GM12878 (cell line): Measurements from ENCODE around the gene SPOP. TPM values are rescaled to one million over a fixed set of nuclear protein-coding genes. Genes with fewer than 3 reads are reported as not detected.

Experiments used
- ATAC-seq: fragments of 200-7000 bp; cut with Tn5 transposase; 3 replicates; pipeline ENCODE4 v1.9.1; 2020; ENCODE audit warnings: mild to moderate bottlenecking, moderate library complexity
- BruUV-seq: library from RNA; stranded (reverse); fragments of 400-500 nt; replicated peaks from 2 replicates; lab custom pipeline; 2021; lab: Mats Ljungman, UMichigan
- CTCF ChIA-PET: fragments of 300-600 bp; sonication (Branson Sonifier 250); formaldehyde crosslinking; extraction: SDS; loops from one replicate; lab custom pipeline; 2021; ENCODE audit warnings: inconsistent platforms; lab: Yijun Ruan, JAX
- POLR2A ChIA-PET: fragments of 350-600 bp; formaldehyde crosslinking; extraction: SDS; loops from one replicate; lab custom pipeline; 2021; ENCODE audit warnings: inconsistent platforms; lab: Charles Lee
- RAD21 ChIA-PET: fragments of 300-600 bp; sonication (Branson Sonifier 250); formaldehyde crosslinking; loops from one replicate; lab custom pipeline; 2023; ENCODE audit warnings: antibody characterized with exemption; ENCODE audit not compliant: unreplicated experiment; lab: Charles Lee
- SMC1A ChIA-PET: fragments of 300-600 bp; sonication (Branson Sonifier 250); formaldehyde crosslinking; loops from one replicate; lab custom pipeline; 2023; ENCODE audit not compliant: unreplicated experiment, uncharacterized antibody; lab: Charles Lee
- DNase-seq: peaks from one replicate; pipeline ENCODE4 v3.0.0-alpha.2; 2011; ENCODE audit warnings: low read depth, low spot score
- FAIRE-seq: peaks from 3 replicates; lab custom pipeline; 2011; peaks lifted over from hg19 to GRCh38; lab: Jason Lieb, UNC
- H2AFZ ChIP-seq: 2 replicates; pipeline ENCODE4 v1.6.0; 2011; ENCODE audit warnings: low read depth, low read length, control low read depth; ENCODE audit not compliant: control insufficient read depth
- H3K27ac ChIP-seq: 2 replicates; pipeline ENCODE4 v1.5.1; 2011; ENCODE audit warnings: control low read depth; ENCODE audit not compliant: control insufficient read depth, insufficient read depth
- H3K27me3 ChIP-seq, 2 experiments: replicated peaks in 1 of 2; 2 replicates each; pipeline versions ENCODE4 v1.6.0 to v1.6.1; 2011; ENCODE audit warnings: low read length in 1 of 2; ENCODE audit not compliant: control insufficient read depth in 2 of 2, insufficient read depth in 2 of 2
- H3K36me3 ChIP-seq, 2 experiments: 2 replicates each; pipeline ENCODE4 v1.5.1; 2011; ENCODE audit warnings: low read length in 1 of 2; ENCODE audit not compliant: control insufficient read depth in 2 of 2, insufficient read depth in 2 of 2
- H3K4me1 ChIP-seq: 2 replicates; pipeline ENCODE4 v1.6.1; 2011; ENCODE audit warnings: mild to moderate bottlenecking, low read length, moderate library complexity, mixed read lengths; ENCODE audit not compliant: control insufficient read depth, insufficient read depth
- H3K4me2 ChIP-seq: 2 replicates; pipeline ENCODE4 v1.6.0; 2011; ENCODE audit warnings: control low read depth; ENCODE audit not compliant: control insufficient read depth, insufficient read depth
- H3K4me3 ChIP-seq: fragments of 200-600 bp; sonication (generic); 2 replicates; pipeline ENCODE4 v1.5.1; 2016
- H3K79me2 ChIP-seq: 2 replicates; pipeline ENCODE4 v1.6.0; 2011; ENCODE audit warnings: low read length; ENCODE audit not compliant: control insufficient read depth, insufficient read depth
- H3K9ac ChIP-seq: 2 replicates; pipeline ENCODE4 v1.8.0; 2011; ENCODE audit warnings: low read length, control low read depth, mixed read lengths; ENCODE audit not compliant: control insufficient read depth, insufficient read depth
- H3K9me3 ChIP-seq: replicated peaks from 3 replicates; pipeline ENCODE4 v1.5.1; 2011; ENCODE audit warnings: mild to moderate bottlenecking, low read length; ENCODE audit not compliant: control insufficient read depth, insufficient read depth
- H4K20me1 ChIP-seq: 2 replicates; pipeline ENCODE4 v1.6.0; 2011; ENCODE audit not compliant: control insufficient read depth, insufficient read depth
- CREB1 ChIP-seq: IDR thresholded peaks from 2 replicates; pipeline ENCODE4 v1.6.1; 2012; ENCODE audit warnings: low read depth, mild to moderate bottlenecking, inconsistent platforms
- EED ChIP-seq: sonication (generic); IDR thresholded peaks from 2 replicates; pipeline ENCODE4 v1.6.1; 2016; ENCODE audit warnings: antibody characterized with exemption, low read depth
- EGR1 ChIP-seq, 2 experiments: IDR thresholded peaks; 1 replicate in 1 of 2; 2 replicates in 1 of 2; pipeline ENCODE4 v1.6.1; 2011 to 2012; ENCODE audit warnings: low read depth in 2 of 2, low read length in 2 of 2, borderline replicate concordance in 1 of 2, mild to moderate bottlenecking in 1 of 2, moderate library complexity in 1 of 2
- NR2C2 ChIP-seq: IDR thresholded peaks from 2 replicates; pipeline ENCODE4 v1.6.1; 2011; ENCODE audit warnings: borderline replicate concordance, low read depth; ENCODE audit not compliant: control insufficient read depth, insufficient read length
- PAX8 ChIP-seq: fragments of 450-650 bp; IDR thresholded peaks from 2 replicates; pipeline ENCODE4 v1.6.1; 2017; ENCODE audit warnings: mild to moderate bottlenecking, moderate library complexity
- RAD51 ChIP-seq: fragments of 450-650 bp; IDR thresholded peaks from 2 replicates; pipeline ENCODE4 v1.6.1; 2016; ENCODE audit warnings: moderate library complexity, mild to moderate bottlenecking, inconsistent platforms
- RFX5 ChIP-seq: IDR thresholded peaks from 2 replicates; pipeline ENCODE4 v1.6.1; 2011; ENCODE audit warnings: low read depth, low read length, improper control_type of control experiment
- RUNX3 ChIP-seq: IDR thresholded peaks from 2 replicates; pipeline ENCODE4 v1.6.1; 2012; ENCODE audit warnings: low read length, inconsistent platforms
- SIN3A ChIP-seq: IDR thresholded peaks from 2 replicates; pipeline ENCODE4 v1.6.1; 2012; ENCODE audit warnings: low read depth, low read length, improper control_type of control experiment
- SMAD5 ChIP-seq: IDR thresholded peaks from 2 replicates; pipeline ENCODE4 v1.6.1; 2016; ENCODE audit warnings: antibody characterized with exemption, low read depth
- TCF12 ChIP-seq: IDR thresholded peaks from 2 replicates; pipeline ENCODE4 v1.6.1; 2011; ENCODE audit warnings: low read depth, mild to moderate bottlenecking, low read length
- WGBS: methylation state at CpG from one replicate; pipeline ENCODE4 v1.1.6; 2016; ENCODE audit warnings: low lambda C conversion rate; ENCODE audit not compliant: insufficient replicate concordance, insufficient coverage; ENCODE audit errors: missing lambda C conversion rate; 5-methylcytosine and 5-hydroxymethylcytosine counted together
- in situ Hi-C: fragments of 300-500 bp; cut with MboI; formaldehyde crosslinking; loops from 9 replicates; pipeline ENCODE4 v1.14.3; 2018; ENCODE audit warnings: mixed read lengths
- intact Hi-C: fragments of 100-400 bp; cut with micrococcal nuclease; formaldehyde crosslinking; loops from one replicate; pipeline ENCODE4 v1.14.2; 2022; ENCODE audit not compliant: unreplicated experiment
- polyA plus RNA-seq, 11 experiments: library from polyadenylated mRNA; depleted of rRNA in 4 of 11; unstranded in 6 of 11; stranded (reverse) in 5 of 11; fragments of >200 nt; fragmentation: Nextera tagmentation in 4 of 11; fragmentation: Illumina TruSeq in 1 of 11; extraction: Ambion mirVana in 4 of 11; extraction: Trizol in 1 of 11; gene quantifications; 1 replicate in 1 of 11; 2 replicates in 10 of 11; pipeline versions ENCODE4 v1.2.1 to v1.2.3, GENCODE V29; 2011 to 2016; ENCODE audit warnings: inconsistent platforms in 2 of 11, missing spikeins in 2 of 11, low read depth in 1 of 11
- total RNA-seq, 4 experiments: library from RNA; depleted of rRNA in 3 of 4; stranded (reverse); fragments of >200 nt in 3 of 4; fragmentation: Illumina TruSeq in 1 of 4; extraction: Trizol in 1 of 4; gene quantifications; 2 replicates each; pipeline versions ENCODE4 v1.2.1 to v1.2.3, GENCODE V29; 2013 to 2021
- TF ChIP-seq, protein P1 (sequence below): IDR thresholded peaks from 2 replicates; pipeline ENCODE4 v1.6.1; 2011; ENCODE audit warnings: low read depth, mild to moderate bottlenecking, low read length, moderate library complexity, borderline replicate concordance; ENCODE audit errors: extremely low read depth
- TF ChIP-seq, protein P2 (sequence below): fragments of 450-650 bp; IDR thresholded peaks from 2 replicates; pipeline ENCODE4 v1.6.1; 2017; ENCODE audit warnings: mild to moderate bottlenecking, moderate library complexity

SPOP gene
- total and polyA plus RNA-seq, 10 of the 15 experiments (the other 5 are each of a cell fraction or from before 2014, with no cell fraction given), result 35.1 to 80.4 (median 44.7) TPM

DNA sequence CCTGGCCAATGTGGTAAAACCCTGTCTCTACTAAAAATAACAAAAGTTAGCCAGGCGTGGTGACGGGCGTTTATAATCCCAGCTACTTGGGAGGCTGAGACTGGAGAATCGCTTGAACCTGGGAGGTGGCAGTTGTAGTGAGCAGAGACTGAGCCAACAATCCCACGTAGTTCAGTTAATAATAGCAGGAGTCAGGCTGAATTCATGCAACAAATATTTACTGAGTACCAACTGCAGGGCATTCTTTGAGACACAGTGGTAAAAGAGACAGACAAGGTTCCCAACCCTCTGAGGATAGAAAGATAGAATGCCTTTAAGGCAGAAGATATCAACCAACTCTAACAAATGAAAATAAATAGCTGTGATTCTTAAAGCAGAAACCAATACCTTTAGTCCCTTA, 39.1 kb downstream of the SPOP start:
- Histone ChIP-seq H3K27me3 (no peaks in the 10 kb centered on the region), H3K4me3 (no peak overlapping the region), H4K20me1 (no peaks in the 10 kb centered on the region), H3K36me3 (peaks cover 0 to 6% of the 10 kb centered on the region in 2 experiments; a peak in 1 of 4 replicates), H3K4me2 (no peak overlapping the region), H3K9me3 (peaks cover 5% of the 10 kb centered on the region; the same call in 2 of the 3 replicates), H3K4me1 (no peaks in the 10 kb centered on the region), H2AFZ (no peak overlapping the region), H3K27ac (no peak overlapping the region), H3K79me2 (peaks cover 19% of the 10 kb centered on the region), H3K9ac (no peak overlapping the region)
- ATAC-seq, result no peak
- in situ Hi-C loops, result no loop called here
- ChIA-PET CTCF (no interaction called here), POLR2A (no interaction called here), SMC1A (interaction anchor here (1.5 kb wide), 1 partner anchor 9 kb away, joined by 4 read pairs; no protein-coding TSS in a partner anchor), RAD21 (no interaction called here)
- FAIRE-seq, result no peak
- no peak for DNase-seq
- BruUV-seq, result no TSS peak
- intact Hi-C loops, result loop anchor here (5.0 kb wide), 1 partner anchor 38 kb away; the partner anchor contains the start of gene SPOP
- no peak for TF ChIP-seq CREB1
- no peak for TF ChIP-seq NR2C2
- TF ChIP-seq RUNX3, result no peak
- no peak for TF ChIP-seq SIN3A
- TF ChIP-seq, protein P1, sequence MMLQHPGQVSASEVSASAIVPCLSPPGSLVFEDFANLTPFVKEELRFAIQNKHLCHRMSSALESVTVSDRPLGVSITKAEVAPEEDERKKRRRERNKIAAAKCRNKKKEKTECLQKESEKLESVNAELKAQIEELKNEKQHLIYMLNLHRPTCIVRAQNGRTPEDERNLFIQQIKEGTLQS, result no peak
- TF ChIP-seq PAX8, result no peak
- no peak for TF ChIP-seq TCF12
- WGBS, result 100% methylated on average over 5 of the region's 5 CpGs

DNA sequence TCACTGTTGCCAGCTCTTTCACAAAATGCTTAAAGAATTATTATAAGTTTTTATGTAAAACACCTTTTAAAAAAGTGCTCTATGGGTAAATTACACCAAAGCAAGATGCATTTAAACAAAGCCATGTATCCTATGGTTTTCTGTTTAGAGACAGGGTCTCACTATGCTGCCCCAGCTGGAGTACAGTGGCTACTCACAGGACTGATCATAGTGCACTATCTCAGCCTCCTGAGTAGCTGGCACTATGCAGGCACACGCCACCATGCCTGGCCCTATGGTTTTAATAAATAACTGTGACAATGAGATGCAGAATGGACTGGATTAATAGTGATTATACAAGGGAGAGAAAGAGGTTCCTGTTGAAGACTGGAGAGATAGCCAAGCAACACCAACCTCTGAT, 40.2 kb downstream of the SPOP start:
- FAIRE-seq, result no peak
- Histone ChIP-seq H3K9ac (no peak overlapping the region), H3K27ac (no peak overlapping the region), H3K27me3 (no peaks in the 10 kb centered on the region), H3K9me3 (peaks cover 5% of the 10 kb centered on the region; the same call in 2 of the 3 replicates), H3K4me2 (no peak overlapping the region), H2AFZ (no peak overlapping the region), H3K4me3 (no peak overlapping the region), H3K36me3 (peaks cover 0 to 6% of the 10 kb centered on the region in 2 experiments; a peak in 1 of 4 replicates), H3K4me1 (no peaks in the 10 kb centered on the region), H4K20me1 (no peaks in the 10 kb centered on the region), H3K79me2 (peaks cover 25% of the 10 kb centered on the region)
- intact Hi-C loops, result loop anchor here (5.0 kb wide), 1 partner anchor 40 kb away; the partner anchor contains the start of gene SPOP
- ChIA-PET CTCF (no interaction called here), SMC1A (interaction anchor here (0.6 to 1.4 kb wide), 5 partner anchors 9 to 44 kb away, joined by 3 read pairs; no protein-coding TSS in a partner anchor), RAD21 (no interaction called here), POLR2A (interaction anchor here (0.5 to 1.0 kb wide), 2 partner anchors 9 to 35 kb away, joined by 3 read pairs; no protein-coding TSS in a partner anchor)
- in situ Hi-C loops, result no loop called here
- BruUV-seq, result no TSS peak
- WGBS, result 100% methylated on average over 1 of the region's 1 CpG
- no peak for ATAC-seq
- DNase-seq, result no peak
- TF ChIP-seq EGR1 (IDR thresholded peaks at IDR 0.05; ENCODE audit: borderline replicate concordance in 1 of 2, low read depth in 2 of 2, low read length in 2 of 2), result no peak
- TF ChIP-seq, protein P1, result no peak
- no peak for TF ChIP-seq RAD51
- TF ChIP-seq, protein P2, sequence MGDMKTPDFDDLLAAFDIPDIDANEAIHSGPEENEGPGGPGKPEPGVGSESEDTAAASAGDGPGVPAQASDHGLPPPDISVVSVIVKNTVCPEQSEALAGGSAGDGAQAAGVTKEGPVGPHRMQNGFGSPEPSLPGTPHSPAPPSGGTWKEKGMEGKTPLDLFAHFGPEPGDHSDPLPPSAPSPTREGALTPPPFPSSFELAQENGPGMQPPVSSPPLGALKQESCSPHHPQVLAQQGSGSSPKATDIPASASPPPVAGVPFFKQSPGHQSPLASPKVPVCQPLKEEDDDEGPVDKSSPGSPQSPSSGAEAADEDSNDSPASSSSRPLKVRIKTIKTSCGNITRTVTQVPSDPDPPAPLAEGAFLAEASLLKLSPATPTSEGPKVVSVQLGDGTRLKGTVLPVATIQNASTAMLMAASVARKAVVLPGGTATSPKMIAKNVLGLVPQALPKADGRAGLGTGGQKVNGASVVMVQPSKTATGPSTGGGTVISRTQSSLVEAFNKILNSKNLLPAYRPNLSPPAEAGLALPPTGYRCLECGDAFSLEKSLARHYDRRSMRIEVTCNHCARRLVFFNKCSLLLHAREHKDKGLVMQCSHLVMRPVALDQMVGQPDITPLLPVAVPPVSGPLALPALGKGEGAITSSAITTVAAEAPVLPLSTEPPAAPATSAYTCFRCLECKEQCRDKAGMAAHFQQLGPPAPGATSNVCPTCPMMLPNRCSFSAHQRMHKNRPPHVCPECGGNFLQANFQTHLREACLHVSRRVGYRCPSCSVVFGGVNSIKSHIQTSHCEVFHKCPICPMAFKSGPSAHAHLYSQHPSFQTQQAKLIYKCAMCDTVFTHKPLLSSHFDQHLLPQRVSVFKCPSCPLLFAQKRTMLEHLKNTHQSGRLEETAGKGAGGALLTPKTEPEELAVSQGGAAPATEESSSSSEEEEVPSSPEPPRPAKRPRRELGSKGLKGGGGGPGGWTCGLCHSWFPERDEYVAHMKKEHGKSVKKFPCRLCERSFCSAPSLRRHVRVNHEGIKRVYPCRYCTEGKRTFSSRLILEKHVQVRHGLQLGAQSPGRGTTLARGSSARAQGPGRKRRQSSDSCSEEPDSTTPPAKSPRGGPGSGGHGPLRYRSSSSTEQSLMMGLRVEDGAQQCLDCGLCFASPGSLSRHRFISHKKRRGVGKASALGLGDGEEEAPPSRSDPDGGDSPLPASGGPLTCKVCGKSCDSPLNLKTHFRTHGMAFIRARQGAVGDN, result no peak
- TF ChIP-seq RFX5, result no peak
- no peak for TF ChIP-seq SMAD5
- TF ChIP-seq EED, result no peak
